ENCODE data around the gene CBLIF.
"Not testable (repeated sequence)": the region's sequence is repeated elsewhere in the genome, so short reads cannot be mapped to it uniquely, and the experiment has no call there.

CBLIF gene

GRCh38 chr11:59846556-59846955, 1.3 kb upstream of the CBLIF start:
- DNase-seq: no peak

GRCh38 chr11:59842316-59842715, 3.0 kb downstream of the CBLIF start:
- no peak for DNase-seq

- DNase-seq: no peak
Measured at GRCh38 chr11:59841514-59841913, 3.8 kb downstream of the CBLIF start.

- DNase-seq: no peak
Measured at GRCh38 chr11:59839615-59840014, 5.7 kb downstream of the CBLIF start.

- no peak for DNase-seq
Measured at GRCh38 chr11:59833602-59834001, 11.7 kb downstream of the CBLIF start.

- DNase-seq: no peak
Measured at GRCh38 chr11:59829358-59829757, 15.9 kb downstream of the CBLIF start.

- DNase-seq: peak; percentile 20
Measured at GRCh38 chr11:59822989-59823566, 22.2 kb downstream of the CBLIF start.

GRCh38 chr11:59818572-59818971, 26.7 kb downstream of the CBLIF start:
- DNase-seq: no peak

- not testable (repeated sequence) for DNase-seq
Measured at GRCh38 chr11:59816434-59816833, 28.9 kb downstream of the CBLIF start.

- no peak for DNase-seq
Measured at GRCh38 chr11:59815754-59816153, 29.5 kb downstream of the CBLIF start.

- no peak for DNase-seq
Measured at GRCh38 chr11:59814021-59814420, 31.3 kb downstream of the CBLIF start.

- DNase-seq: no peak
Measured at GRCh38 chr11:59813364-59813763, 31.9 kb downstream of the CBLIF start.

GRCh38 chr11:59812220-59812619, 33.1 kb downstream of the CBLIF start:
- DNase-seq: no peak

- DNase-seq: no peak
Measured at GRCh38 chr11:59810911-59811259, 34.4 kb downstream of the CBLIF start.

- DNase-seq: peak; percentile 87
Measured at GRCh38 chr11:59810189-59810910, 34.9 kb downstream of the CBLIF start, which contains the start of gene MRPL16. MRPL16 (minus strand) TSS chr11:59810778; CDS start chr11:59810658, 120 bp downstream.

GRCh38 chr11:59807047-59807610, 38.2 kb downstream of the CBLIF start:
- no peak for DNase-seq

- DNase-seq: no peak
Measured at GRCh38 chr11:59804061-59804460, 41.2 kb downstream of the CBLIF start.

- DNase-seq: peak; percentile 6
Measured at GRCh38 chr11:59802639-59803176, 42.6 kb downstream of the CBLIF start.

- no peak for DNase-seq
Measured at GRCh38 chr11:59801981-59802638, 43.2 kb downstream of the CBLIF start.

- no peak for DNase-seq
Measured at GRCh38 chr11:59801160-59801706, 44.1 kb downstream of the CBLIF start.

- DNase-seq: no peak
Measured at GRCh38 chr11:59800390-59801025, 44.8 kb downstream of the CBLIF start.

GRCh38 chr11:59794417-59794816, 50.9 kb downstream of the CBLIF start:
- DNase-seq: no peak

GRCh38 chr11:59792507-59792906, 52.8 kb downstream of the CBLIF start:
- no peak for DNase-seq
